SK-N-SH treated with all-trans-retinoic acid at 6 μM for 48 hours (cell line): Measurements from ENCODE around the gene MMEL1.

ENCODE experiments used
- ATAC-seq: fragments of 200-7000 bp; cut with Tn5 transposase; 3 replicates; pipeline ENCODE4 v1.9.1; 2020; ENCODE audit warnings: mild to moderate bottlenecking, moderate library complexity
- ARNTL ChIP-seq: fragments of 450-650 bp; formaldehyde crosslinking; IDR thresholded peaks from 2 replicates; pipeline ENCODE4 v1.5.0; 2020; ENCODE audit warnings: low read depth, mild to moderate bottlenecking, moderate library complexity, borderline replicate concordance
- BACH2 ChIP-seq: fragments of 250-450 bp; sonication (Bioruptor Pico); IDR thresholded peaks from 2 replicates; pipeline ENCODE4 v1.9.0; 2021; ENCODE audit warnings: mild to moderate bottlenecking, borderline replicate concordance
- CREB5 ChIP-seq: fragments of 250-450 bp; sonication (Bioruptor Pico); IDR thresholded peaks from 2 replicates; pipeline ENCODE4 v1.5.1; 2020; ENCODE audit warnings: low read depth, mild to moderate bottlenecking, moderate library complexity
- CSDC2 ChIP-seq: fragments of 250-450 bp; sonication (Bioruptor Pico); IDR thresholded peaks from 2 replicates; pipeline ENCODE4 v1.5.0; 2020; ENCODE audit warnings: mild to moderate bottlenecking, moderate library complexity
- CSRNP3 ChIP-seq: fragments of 250-450 bp; sonication (Bioruptor Pico); IDR thresholded peaks from 2 replicates; pipeline ENCODE4 v1.5.1; 2021; ENCODE audit warnings: mild to moderate bottlenecking, moderate library complexity
- ESRRG ChIP-seq: fragments of 250-450 bp; sonication (Bioruptor Pico); IDR thresholded peaks from 2 replicates; pipeline ENCODE4 v1.6.1; 2021; ENCODE audit warnings: mild to moderate bottlenecking
- GLIS3 ChIP-seq: fragments of 250-450 bp; sonication (Bioruptor Pico); IDR thresholded peaks from 2 replicates; pipeline ENCODE4 v1.5.0; 2020; ENCODE audit warnings: mild to moderate bottlenecking, moderate library complexity
- ISL1 ChIP-seq: fragments of 250-450 bp; sonication (Bioruptor Pico); IDR thresholded peaks from 2 replicates; pipeline ENCODE4 v2.1.2; 2022; ENCODE audit warnings: mild to moderate bottlenecking, moderate library complexity
- OSR1 ChIP-seq: fragments of 250-450 bp; sonication (Bioruptor Pico); IDR thresholded peaks from 2 replicates; pipeline ENCODE4 v1.8.0; 2022; ENCODE audit warnings: moderate library complexity, mild to moderate bottlenecking, inconsistent platforms
- PPARA ChIP-seq: fragments of 250-450 bp; sonication (Bioruptor Pico); IDR thresholded peaks from 2 replicates; pipeline ENCODE4 v1.5.0; 2020; ENCODE audit warnings: mild to moderate bottlenecking, borderline replicate concordance
- RARB ChIP-seq: fragments of 250-450 bp; sonication (Bioruptor Pico); IDR thresholded peaks from 2 replicates; pipeline ENCODE4 v1.8.0; 2021; ENCODE audit warnings: mild to moderate bottlenecking, moderate library complexity
- SNAI2 ChIP-seq: fragments of 250-450 bp; sonication (Bioruptor Pico); IDR thresholded peaks from 2 replicates; pipeline ENCODE4 v1.5.0; 2020; ENCODE audit warnings: mild to moderate bottlenecking, moderate library complexity
- TOX ChIP-seq: fragments of 250-450 bp; sonication (Bioruptor Pico); IDR thresholded peaks from 2 replicates; pipeline ENCODE4 v1.8.0; 2021; ENCODE audit warnings: mild to moderate bottlenecking, moderate library complexity, borderline replicate concordance
- TSHZ2 ChIP-seq: fragments of 250-450 bp; sonication (Bioruptor Pico); IDR thresholded peaks from 2 replicates; pipeline ENCODE4 v1.5.0; 2020; ENCODE audit warnings: mild to moderate bottlenecking, moderate library complexity
- ZC3H10 ChIP-seq: fragments of 250-450 bp; sonication (Bioruptor Pico); IDR thresholded peaks from 2 replicates; pipeline ENCODE4 v1.5.1; 2021; ENCODE audit warnings: mild to moderate bottlenecking, moderate library complexity
- ZFP30 ChIP-seq: fragments of 450-650 bp; formaldehyde crosslinking; IDR thresholded peaks from 2 replicates; pipeline ENCODE4 v1.5.0; 2022; ENCODE audit warnings: mild to moderate bottlenecking, moderate library complexity
- ZNF8 ChIP-seq: fragments of 450-650 bp; formaldehyde crosslinking; IDR thresholded peaks from 2 replicates; pipeline ENCODE4 v1.5.0; 2020; ENCODE audit warnings: mild to moderate bottlenecking, moderate library complexity
- TF ChIP-seq, protein P1 (sequence below): fragments of 250-450 bp; sonication (Bioruptor Pico); IDR thresholded peaks from 2 replicates; pipeline ENCODE4 v1.8.0; 2021; ENCODE audit warnings: low read depth, mild to moderate bottlenecking, moderate library complexity, borderline replicate concordance
- TF ChIP-seq, protein P2 (sequence below): fragments of 250-450 bp; sonication (Bioruptor Pico); IDR thresholded peaks from 2 replicates; pipeline ENCODE4 v1.8.0; 2020; ENCODE audit warnings: mild to moderate bottlenecking, moderate library complexity, borderline replicate concordance

MMEL1 gene

GRCh38 chr1:2583331-2583791 lies 49.5 kb downstream of the MMEL1 start:
- ATAC-seq: no peak
- TF ChIP-seq TOX (CRISPR knock-in tag) (no peak), ARNTL (CRISPR knock-in tag) (no peak)

GRCh38 chr1:2582391-2582790 lies 50.4 kb downstream of the MMEL1 start:
- no peak for TF ChIP-seq OSR1 (CRISPR knock-in tag)
- no peak for TF ChIP-seq ARNTL (CRISPR knock-in tag)
- TF ChIP-seq ISL1 (CRISPR knock-in tag): no peak
- no peak for TF ChIP-seq ZNF8
- no peak for TF ChIP-seq CSRNP3 (CRISPR knock-in tag)
- no peak for TF ChIP-seq ZFP30 (CRISPR knock-in tag)
- TF ChIP-seq TSHZ2: no peak
- no peak for TF ChIP-seq PPARA (CRISPR knock-in tag)
- no peak for TF ChIP-seq ESRRG (CRISPR knock-in tag)
- no peak for TF ChIP-seq TOX (CRISPR knock-in tag)
- no peak for TF ChIP-seq SNAI2
- TF ChIP-seq CREB5 (CRISPR knock-in tag): no peak
- TF ChIP-seq CSDC2 (CRISPR knock-in tag): no peak
- TF ChIP-seq, all 23 proteins: peak for 0
- ATAC-seq: no peak

DNA sequence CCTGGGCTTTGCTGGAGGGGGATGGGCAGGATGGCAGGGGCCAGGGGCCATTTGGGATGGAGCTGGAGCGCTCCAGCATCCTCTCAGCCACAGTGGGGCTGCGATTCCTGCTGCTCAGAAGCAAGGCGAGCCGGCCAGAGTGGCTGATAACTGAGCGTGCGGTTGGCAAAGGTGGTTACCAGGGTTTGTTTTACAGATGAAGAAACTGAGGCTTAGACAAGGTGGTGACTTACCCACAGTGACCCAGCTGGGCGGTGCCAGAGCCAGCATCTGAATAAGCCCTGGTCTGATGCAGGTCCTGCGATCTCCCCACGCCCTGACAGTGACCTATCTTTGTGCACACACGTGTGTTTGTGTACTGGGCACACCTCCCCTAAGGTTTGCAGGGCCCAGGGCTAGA lies 52.1 kb downstream of the MMEL1 start:
- TF ChIP-seq CSRNP3 (CRISPR knock-in tag) (no peak), CREB5 (CRISPR knock-in tag) (no peak), ESRRG (CRISPR knock-in tag) (no peak), SNAI2 (no peak), OSR1 (CRISPR knock-in tag) (no peak), CSDC2 (CRISPR knock-in tag) (no peak), ARNTL (CRISPR knock-in tag) (no peak), GLIS3 (CRISPR knock-in tag) (no peak), ZC3H10 (CRISPR knock-in tag) (no peak), BACH2 (no peak), RARB (no peak), ISL1 (CRISPR knock-in tag) (no peak), PPARA (CRISPR knock-in tag) (no peak), TSHZ2 (no peak)
- TF ChIP-seq, protein P1, sequence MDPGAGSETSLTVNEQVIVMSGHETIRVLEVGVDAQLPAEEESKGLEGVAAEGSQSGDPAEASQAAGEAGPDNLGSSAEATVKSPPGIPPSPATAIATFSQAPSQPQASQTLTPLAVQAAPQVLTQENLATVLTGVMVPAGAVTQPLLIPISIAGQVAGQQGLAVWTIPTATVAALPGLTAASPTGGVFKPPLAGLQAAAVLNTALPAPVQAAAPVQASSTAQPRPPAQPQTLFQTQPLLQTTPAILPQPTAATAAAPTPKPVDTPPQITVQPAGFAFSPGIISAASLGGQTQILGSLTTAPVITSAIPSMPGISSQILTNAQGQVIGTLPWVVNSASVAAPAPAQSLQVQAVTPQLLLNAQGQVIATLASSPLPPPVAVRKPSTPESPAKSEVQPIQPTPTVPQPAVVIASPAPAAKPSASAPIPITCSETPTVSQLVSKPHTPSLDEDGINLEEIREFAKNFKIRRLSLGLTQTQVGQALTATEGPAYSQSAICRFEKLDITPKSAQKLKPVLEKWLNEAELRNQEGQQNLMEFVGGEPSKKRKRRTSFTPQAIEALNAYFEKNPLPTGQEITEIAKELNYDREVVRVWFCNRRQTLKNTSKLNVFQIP (CRISPR knock-in tag): no peak
- TF ChIP-seq, protein P2, sequence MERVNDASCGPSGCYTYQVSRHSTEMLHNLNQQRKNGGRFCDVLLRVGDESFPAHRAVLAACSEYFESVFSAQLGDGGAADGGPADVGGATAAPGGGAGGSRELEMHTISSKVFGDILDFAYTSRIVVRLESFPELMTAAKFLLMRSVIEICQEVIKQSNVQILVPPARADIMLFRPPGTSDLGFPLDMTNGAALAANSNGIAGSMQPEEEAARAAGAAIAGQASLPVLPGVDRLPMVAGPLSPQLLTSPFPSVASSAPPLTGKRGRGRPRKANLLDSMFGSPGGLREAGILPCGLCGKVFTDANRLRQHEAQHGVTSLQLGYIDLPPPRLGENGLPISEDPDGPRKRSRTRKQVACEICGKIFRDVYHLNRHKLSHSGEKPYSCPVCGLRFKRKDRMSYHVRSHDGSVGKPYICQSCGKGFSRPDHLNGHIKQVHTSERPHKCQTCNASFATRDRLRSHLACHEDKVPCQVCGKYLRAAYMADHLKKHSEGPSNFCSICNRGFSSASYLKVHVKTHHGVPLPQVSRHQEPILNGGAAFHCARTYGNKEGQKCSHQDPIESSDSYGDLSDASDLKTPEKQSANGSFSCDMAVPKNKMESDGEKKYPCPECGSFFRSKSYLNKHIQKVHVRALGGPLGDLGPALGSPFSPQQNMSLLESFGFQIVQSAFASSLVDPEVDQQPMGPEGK (CRISPR knock-in tag): no peak
- ATAC-seq: no peak
